IPS DF 4.7 (cell line): ENCODE data around the gene MBD5.

ENCODE experiments used
- DNase-seq: peaks from one replicate; pipeline ENCODE4 v3.0.0-alpha.2; 2013; ENCODE audit warnings: low spot score; ENCODE audit errors: extremely low read depth

The MBD5 gene

DNA sequence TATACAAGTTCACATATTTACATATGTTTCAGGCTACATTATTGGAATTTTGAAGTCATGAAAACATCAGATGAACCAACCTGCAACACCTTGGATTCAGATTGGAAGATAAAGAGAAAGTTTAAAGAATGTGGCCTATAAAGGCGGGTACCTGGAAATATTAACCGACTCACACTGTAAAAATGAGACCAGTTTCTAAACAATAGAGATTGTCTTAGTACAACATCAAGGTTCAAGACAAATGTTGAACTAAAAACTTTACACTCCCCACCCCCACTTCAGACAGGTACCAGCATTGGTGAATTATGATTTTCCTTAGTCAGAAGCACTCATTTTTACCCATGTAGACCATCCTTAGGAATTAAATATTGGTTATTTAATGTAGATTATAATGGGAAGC is 437.3 kb downstream of the MBD5 start:
- DNase-seq = no peak

DNA sequence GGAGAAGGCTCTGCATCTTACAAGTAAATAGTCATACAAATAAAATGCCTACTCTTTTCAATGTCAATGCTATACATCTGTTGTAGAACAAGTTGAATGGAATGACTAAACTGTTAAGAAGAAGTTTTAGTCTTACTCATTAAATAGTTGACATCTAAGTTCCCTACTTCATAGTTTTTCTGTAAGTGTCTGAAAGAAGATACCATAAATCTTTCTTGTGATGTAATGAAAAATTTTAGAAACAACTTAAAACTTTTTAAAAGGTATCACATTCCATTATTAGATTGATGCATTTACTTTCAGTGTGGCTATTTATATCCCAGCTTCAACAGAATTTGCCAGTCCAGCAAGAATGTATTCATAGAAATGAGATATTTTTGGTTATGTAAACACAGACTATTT is 438.5 kb downstream of the MBD5 start:
- DNase-seq = no peak

DNA sequence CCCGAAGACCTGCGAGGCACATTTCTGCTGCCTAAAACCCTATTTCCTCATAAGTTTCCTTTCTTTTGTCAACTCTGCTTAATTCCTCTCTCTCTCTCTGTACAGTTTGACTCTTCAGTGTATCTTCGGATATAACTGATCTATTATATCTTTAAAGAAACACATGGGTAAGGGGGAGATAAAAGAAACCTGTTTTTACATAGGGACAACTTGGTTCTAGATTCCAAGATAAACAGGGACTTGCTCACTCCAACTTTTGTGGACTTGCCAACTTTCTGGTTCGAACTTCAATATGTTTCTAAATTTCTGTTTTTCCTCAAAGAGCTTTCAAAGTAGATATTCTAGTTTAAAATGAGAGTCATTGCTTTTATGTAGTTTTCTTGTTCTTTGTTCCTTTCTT is 441.0 kb downstream of the MBD5 start:
- DNase-seq = no peak

DNA sequence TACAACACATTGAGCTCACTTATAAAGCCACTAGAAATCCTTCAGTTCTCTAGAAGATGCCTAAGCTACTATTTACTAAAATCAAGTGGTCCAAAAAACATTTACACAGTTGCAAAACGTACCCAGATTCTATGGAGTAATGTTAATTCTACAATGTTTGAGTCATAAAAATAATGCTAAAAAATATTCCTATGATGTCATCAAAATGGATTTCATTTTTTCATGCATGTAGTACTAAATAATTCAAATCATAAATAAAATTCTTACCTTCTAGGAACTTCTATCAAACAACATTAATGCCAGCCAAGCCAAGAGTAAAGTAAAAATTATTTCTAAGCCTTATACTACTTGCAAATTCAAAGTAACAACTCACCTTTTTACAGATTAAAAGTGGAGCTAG is 454.7 kb downstream of the MBD5 start:
- no peak for DNase-seq

DNA sequence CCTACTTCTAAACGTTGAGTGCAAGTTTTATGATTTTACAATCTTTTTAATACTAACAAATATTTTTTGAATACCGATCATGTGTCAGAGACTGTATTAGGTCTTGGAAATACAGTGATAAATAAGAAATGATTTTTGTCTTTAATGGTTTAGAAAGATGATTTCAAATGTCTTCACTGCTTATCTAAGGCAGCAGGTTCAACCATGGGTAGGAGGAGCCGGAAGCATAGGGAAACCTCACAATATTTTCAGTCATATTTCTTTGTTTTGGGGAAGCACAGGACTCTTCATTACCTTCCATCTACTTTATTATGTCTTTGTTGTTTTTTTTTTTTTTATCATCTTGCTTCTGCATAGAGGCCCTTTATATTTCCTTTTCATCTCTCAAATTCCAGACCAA is 458.5 kb downstream of the MBD5 start:
- no peak for DNase-seq

DNA sequence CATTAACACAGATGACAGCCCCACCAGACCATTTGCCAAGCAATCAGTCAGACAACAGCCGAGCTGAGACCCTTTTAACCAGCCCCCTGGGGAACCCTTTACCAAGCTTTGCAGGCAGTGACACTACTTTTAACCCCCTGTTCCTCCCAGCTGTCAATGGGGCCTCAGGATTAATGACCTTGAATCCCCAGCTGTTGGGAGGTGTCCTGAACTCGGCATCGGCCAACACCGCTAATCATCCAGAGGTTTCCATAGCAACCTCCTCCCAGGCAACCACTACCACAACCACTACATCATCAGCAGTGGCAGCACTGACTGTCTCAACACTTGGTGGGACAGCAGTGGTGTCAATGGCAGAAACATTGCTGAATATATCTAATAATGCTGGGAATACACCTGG is 462.8 kb downstream of the MBD5 start:
- DNase-seq = no peak

DNA sequence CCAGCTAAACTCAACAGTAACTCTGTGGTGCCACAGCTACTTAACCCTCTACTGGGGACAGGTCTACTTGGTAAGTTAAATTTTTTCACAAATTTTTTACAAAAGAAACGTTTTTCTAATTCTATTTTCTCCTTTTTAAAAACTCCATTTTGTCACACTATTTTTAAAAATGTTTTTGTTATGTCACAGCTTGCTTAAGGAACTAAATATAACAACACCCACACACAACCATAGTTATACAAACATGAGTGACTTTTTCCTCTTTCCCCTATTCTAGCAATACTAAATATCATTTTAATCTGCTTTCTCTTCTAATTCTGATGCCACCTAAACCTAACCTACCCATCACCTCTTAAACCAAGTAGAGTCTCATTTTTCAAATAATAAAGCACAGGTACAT is 463.2 kb downstream of the MBD5 start:
- DNase-seq = no peak

DNA sequence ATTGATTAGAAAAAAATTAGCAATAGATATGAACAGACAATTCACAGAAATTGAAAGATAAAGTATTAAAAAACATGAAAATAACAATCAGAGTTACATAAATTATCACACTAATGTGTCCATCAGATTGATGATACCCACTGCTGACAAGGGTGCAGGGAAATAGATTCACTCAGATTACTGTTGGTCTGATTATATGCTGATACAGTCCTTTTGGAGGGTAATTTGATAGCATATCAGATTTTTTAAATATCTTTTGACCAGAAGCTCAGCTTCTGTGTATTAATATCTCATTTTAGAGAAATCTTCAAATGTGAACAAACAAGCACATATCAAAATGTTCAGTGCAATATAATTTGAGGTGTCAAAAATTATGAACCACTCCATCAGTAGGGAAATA is 465.8 kb downstream of the MBD5 start:
- no peak for DNase-seq

DNA sequence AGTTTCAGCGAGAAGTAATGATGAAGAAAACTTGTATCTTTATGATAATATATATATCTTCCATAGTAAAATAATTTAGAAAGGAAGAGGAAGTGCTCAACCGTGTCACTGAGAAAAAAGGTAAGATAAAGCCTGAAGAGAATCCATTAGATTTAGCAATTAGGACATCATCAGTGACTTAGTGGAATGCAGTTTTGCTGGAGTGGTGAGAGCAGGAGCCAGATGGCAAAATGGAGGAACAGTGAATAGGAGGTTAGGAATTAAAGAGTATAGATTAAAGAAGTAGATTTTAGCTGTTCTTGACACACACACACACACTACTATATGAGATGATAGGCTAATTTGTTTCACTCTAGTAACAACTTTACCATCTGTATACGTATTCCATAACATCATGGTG is 466.5 kb downstream of the MBD5 start:
- DNase-seq = no peak

DNA sequence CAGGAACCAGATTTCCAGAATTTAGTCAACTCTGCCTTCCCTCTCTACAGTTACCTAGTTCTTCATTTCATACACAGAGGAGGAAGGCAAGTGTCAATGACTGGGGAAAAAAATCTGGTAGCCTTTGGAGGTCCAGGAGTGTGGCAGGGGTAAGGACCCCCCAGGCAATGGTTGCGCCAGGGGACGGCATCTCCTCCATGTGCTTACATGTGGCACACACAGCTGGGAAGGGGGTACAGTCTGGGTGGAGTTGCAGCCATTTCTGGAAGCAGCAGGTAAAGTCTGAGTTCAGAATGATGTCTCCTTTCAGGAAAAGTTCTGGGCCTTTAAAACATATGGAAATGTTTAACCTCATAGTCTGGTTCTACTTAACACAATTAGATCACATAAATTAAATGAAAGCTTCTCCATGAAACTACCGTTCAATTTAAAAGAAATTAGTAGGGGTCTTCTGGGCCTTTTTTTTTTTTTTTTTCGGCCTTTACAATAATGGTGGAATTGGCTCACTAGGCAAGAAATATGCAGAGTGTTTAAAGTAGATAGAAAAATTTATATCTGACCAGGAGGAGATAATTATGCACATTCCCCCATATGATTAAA is 470.0 kb downstream of the MBD5 start:
- DNase-seq = no peak

DNA sequence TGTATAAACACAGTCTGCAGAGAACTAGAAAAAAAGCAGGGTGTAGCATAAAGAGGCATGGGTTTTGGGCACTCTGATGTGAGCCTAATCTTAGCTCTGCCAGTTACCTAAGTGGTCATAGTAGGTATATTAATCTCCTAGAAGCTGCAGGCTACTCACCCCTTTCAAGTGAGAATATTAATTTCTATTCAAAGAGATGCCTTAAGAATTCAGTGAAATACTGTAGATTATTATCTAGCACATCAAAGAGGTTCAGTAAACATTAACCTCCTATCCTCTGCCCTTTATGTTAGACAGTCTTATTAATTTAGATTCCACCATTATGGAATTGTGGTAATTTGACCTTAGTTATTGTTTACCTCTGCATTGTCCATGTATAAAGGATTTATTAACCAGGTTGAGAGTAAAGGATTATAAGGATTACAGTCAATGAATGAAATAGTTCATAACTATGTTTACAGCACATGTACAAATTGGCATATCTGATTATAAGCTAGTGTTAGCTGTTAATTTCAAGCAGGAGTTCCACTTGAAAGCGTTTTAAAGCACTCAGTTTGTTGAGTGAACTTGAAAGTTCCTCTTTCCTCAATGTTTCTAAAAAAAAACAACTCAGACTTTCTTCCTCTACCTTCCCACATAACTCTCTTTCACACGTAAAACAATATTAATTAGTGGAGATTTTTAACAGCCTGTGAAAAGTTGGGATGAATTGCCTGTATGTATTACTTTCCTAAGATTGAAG is 473.1 kb downstream of the MBD5 start:
- no peak for DNase-seq

DNA sequence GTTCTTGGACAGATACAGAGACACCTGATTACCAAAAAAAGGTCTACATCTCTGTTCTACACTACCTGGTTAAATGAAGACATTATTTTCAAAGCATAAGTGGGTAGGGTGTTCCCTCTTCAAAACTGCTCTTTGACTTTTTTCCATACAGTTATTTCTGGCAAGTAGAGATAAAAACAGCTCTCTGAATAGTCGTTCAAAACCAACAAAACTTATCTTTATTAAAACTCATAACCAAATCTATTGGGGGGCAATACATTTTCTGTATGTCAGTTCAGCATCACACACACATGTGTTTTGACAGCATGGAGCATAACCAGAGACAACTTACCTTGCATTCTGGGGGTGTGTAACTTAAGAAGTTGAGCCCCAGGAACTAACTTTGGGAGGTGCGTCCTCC is 474.7 kb downstream of the MBD5 start:
- DNase-seq = no peak

DNA sequence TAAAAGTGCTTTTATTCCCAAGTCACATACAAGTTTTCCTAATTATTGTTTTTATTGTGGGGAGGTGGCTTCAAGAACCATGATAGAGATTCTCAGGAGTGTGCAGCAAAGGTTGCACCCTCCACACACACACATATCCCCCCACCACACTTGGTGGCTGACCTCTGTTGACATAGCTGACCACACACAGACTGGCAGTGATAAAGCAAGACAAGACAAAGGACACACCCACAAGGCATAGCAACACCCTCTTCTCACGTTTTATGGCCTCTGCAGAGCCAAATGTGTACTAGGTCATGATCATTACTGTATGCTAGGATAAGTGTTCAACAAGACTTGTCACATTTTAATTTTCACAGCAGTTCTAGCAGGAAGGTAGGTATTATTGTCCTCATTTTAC is 480.7 kb downstream of the MBD5 start:
- DNase-seq = no peak

DNA sequence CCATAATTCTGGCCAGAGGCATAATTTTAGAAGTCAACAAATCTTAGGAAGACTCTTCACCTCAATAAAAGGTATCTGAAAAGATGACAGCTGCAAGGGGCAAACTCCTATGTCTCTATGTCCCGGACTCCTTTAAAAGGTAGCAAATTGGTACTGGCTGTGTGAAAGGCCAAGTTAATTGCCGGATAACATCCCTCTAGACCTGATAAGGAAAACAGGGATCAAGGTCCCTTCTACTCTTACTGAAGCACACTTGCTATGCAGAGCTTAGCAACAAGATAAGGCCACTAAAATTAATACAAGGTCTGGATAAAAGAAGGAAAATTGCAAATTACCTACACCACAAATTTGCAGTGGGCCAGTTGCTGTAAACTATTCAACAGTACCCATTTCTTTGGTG is 482.6 kb downstream of the MBD5 start:
- DNase-seq = no peak

DNA sequence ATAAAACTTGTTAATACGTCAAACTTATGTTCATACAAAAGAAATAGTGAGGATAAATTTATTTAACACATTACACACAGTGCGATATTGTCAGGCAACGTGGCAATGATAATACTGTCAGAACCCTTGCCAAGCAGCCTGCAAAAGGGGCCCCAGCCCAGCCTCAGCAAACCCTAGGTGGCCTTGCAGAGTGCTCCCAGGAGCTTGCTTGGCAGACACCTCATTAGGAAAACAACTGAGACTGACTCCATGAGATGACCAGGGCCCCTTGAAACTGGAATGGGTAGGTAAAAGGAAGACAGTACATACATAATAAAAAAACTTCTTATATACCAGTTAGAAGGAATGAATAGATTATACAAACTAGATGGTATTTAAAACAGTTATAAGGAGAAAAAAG is 487.1 kb downstream of the MBD5 start:
- DNase-seq = no peak

DNA sequence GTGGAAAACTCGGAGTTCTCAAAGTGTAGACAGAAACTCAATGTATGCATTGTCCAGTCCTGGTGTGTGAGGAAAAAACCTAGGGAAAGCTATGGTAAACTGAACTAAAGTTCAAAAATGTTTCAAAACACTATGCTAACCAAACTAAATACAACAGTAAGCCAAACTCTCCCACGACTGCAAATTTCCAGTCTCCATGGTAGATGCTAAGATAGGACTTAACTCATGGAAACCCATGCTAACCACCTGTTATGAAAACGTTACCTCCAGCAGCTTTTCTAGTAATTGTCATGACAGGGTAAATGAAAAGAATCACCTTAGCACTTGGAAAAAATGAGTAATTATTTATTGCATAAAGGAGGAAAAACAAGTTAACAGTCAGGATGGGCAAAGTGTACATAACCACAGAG is 488.0 kb downstream of the MBD5 start:
- no peak for DNase-seq

DNA sequence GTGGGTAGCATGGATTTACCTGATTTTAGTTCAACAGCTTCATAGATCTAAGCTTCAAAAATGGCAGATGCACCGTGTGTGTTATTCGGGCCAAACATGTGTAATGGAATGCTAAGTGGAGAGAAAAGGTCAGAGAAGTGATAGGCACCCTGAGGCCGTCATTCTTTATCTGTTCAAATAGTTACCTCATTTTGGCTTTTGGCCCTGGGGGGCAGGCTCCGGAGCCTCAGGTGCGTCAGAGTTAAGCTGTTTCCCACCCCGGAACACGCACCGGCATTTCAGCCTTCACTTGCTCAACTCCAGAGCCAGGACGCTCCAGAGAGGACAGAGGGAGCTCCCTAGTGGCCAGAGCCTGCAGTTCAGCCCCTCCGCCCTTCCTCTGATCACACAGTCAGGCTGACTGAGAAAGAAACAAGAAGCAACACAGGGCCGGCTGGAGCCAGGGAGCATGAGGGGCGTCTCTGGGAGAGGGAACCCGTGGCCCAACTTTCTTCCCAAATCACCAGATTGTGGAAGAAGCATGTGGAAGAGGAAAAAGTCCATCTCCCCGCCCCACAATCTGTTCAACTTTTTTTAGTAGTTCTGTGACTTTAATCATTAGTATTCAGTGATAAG is 488.5 kb downstream of the MBD5 start:
- DNase-seq = peak; percentile 75

DNA sequence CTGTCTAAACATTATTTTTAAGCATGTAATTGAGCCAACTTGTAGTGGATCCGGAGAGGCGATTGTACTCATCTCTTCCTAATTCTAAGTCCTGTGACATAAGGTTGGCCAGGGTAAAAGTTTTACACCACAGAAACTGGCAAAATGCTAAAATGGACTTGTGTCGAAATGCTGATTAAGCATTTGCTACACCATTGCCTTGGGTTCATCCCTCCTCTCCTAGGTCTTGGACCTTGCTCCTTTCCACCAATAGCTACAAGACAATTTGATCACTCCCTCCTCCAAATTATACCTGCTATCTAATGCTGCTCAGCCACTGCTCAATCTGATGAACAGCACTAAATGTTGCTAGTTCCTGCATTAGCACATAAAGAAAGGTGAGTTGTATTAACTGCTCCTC is 491.0 kb downstream of the MBD5 start:
- no peak for DNase-seq

DNA sequence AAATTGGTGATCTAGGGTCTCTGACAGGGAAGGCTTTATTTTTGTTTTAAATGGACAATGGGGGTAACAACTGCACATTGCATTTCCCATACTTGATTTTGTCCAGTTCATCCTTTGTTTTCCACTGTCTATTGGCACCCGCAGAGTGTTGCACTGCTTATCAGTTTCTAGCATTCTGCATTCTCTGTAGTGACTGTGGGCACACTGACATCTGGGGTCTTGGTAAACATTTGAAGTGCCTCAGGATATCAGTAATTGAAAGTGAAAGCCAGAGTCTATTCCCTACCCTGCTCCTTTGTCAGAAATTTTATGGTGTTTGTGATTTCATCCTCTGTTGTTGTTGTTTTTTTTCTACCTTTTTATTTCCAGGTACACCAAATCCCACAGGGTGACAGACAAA is 491.6 kb downstream of the MBD5 start:
- DNase-seq = no peak

DNA sequence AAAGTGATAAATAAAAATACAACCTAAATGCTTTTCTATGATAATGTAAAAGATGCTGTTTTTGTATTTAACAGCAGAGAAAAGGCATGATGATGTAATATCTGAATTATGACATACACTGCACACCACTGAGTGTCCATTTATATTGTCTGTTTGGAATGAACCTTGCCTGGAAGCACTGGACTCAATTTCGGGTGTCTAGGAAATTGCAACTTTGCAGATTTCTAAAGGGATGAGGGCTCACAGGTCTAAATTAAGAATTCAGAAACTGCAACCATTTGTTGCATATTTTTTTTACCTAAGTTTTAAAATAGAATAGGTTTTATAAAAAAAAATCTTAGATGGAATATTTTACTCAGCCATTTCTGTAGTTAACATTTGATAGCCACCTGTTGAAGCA is 492.5 kb downstream of the MBD5 start:
- DNase-seq = no peak

DNA sequence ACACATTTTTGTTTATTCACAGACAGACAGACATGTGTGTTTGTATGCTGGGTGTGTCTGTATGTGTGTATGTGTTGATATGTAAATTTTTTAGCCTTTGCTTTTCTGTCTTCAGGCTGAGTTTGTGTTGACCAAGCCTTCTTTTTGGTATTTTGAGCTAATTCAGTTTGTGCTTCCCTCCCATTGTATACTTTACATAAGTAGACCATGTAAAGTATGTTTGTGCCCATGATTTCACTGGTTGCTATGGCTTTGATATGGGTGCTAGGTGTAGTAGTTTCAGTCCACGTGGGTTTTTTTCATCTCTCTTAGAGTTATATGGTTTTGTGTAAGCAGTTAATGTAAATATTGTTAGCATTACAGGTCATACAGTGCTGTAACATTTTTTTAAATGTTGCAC is 494.2 kb downstream of the MBD5 start:
- DNase-seq = no peak

DNA sequence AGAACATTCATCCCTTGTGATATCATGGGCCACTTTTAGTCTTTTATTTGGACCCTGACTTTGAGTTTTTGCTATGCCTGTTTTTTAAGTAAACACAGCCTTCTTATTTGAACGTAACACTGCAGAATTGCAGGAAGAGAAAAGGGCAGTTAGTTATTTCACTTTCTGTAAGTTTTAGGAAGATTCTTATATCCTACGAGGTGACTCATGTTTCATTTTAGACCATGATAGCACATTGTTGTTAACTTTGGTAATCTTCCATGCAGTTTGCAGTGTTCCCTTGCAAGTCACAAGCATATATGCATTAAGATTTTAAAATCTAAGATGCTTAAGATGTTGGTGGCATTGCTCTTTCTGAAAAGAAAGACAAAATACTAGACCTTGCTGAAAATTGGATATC is 495.1 kb downstream of the MBD5 start:
- no peak for DNase-seq

DNA sequence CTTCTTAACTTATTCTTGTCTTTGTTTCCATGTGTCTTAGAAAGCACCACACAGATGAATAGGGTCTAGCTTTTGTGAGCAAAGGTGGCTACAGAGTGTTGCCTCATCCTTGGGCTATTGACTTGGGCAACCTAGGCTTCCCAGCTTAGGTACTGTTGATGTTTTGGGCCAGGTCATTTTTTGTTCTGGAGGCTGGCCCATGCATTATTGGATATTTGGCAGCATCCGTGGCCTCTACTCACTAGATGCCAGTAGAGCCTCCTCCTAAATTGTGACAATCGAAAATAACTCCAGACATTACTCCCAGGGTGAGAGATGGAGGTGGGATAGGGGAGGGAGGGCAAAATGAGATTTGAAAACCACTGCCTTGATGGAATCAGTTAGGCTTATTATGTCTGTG is 496.4 kb downstream of the MBD5 start:
- no peak for DNase-seq
